Lower lobe of right lung (tissue), 2 donors: ENCODE data around the gene CD40LG. TPM values are rescaled to one million over a fixed set of nuclear protein-coding genes. Genes with fewer than 3 reads are reported as not detected.

Experiments used
- ATAC-seq, 2 donors: fragments of 200-7000 bp; cut with Tn5 transposase; one replicate each; pipeline ENCODE4 v1.9.1; 2020 to 2022; ENCODE audit warnings: mild to moderate bottlenecking in 2 of 2, moderate library complexity in 2 of 2
- DNase-seq: peaks from one replicate; pipeline ENCODE4 v3.0.0-alpha.2; 2020
- H3K27ac ChIP-seq: fragments of 200-600 bp; one replicate; pipeline ENCODE4 v1.8.0; 2022
- H3K27me3 ChIP-seq: fragments of 200-600 bp; one replicate; pipeline ENCODE4 v1.8.0; 2022; ENCODE audit warnings: low read depth
- H3K36me3 ChIP-seq: fragments of 200-600 bp; one replicate; pipeline ENCODE4 v1.8.0; 2022; ENCODE audit warnings: mild to moderate bottlenecking
- H3K4me1 ChIP-seq: fragments of 200-600 bp; one replicate; pipeline ENCODE4 v1.8.0; 2022
- H3K4me3 ChIP-seq: fragments of 200-600 bp; one replicate; pipeline ENCODE4 v1.8.0; 2022; ENCODE audit warnings: mild to moderate bottlenecking
- H3K9me3 ChIP-seq: fragments of 200-600 bp; one replicate; pipeline ENCODE4 v1.8.0; 2022
- intact Hi-C: fragments of 100-400 bp; cut with DNase I; formaldehyde crosslinking; loops from one replicate; pipeline ENCODE4 v1.11.0; 2022
- total RNA-seq: library from RNA; stranded (reverse); fragmentation: NEBNext Ultra II Directional; extraction: Animal tissue kit (Norgen Biotek cat#: 25700); gene quantifications from one replicate; pipeline ENCODE4 v1.2.1, GENCODE V29; 2021
- TF ChIP-seq, protein P1 (sequence below): fragments of 200-600 bp; IDR thresholded peaks from one replicate; pipeline ENCODE4 v1.8.0; 2022; ENCODE audit warnings: antibody characterized with exemption, mild to moderate bottlenecking
- donor health status: DM: no; HTN: yes; CAD: no; lungs with severe emphysema.

CD40LG gene
- total RNA-seq, 1 donor from 2014 or later, result 1.3 TPM

DNA sequence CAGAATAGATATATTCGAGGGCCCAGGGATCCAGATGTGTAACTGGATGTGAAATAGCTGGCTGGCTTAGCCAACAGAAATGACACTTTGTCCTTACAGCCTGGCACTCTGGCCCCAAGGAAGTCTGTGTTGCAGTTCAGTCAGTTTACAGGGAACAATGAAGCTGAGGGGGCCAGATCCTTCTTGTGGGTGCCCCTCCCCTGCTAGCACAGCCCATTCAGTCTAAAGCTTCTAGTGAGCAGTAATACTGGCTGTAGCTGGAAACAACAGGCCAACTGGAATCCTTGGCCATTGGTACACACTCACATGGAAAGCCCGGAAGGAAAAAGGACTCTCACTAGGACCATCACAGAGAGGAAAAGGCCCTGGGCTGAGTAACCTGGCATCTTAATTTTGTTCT lies 22.7 kb upstream of the CD40LG start:
- DNase-seq (no peak), ATAC-seq (no peak)
- no peaks in the 10 kb centered on the region for H3K36me3 ChIP-seq
- TF ChIP-seq, protein P1, sequence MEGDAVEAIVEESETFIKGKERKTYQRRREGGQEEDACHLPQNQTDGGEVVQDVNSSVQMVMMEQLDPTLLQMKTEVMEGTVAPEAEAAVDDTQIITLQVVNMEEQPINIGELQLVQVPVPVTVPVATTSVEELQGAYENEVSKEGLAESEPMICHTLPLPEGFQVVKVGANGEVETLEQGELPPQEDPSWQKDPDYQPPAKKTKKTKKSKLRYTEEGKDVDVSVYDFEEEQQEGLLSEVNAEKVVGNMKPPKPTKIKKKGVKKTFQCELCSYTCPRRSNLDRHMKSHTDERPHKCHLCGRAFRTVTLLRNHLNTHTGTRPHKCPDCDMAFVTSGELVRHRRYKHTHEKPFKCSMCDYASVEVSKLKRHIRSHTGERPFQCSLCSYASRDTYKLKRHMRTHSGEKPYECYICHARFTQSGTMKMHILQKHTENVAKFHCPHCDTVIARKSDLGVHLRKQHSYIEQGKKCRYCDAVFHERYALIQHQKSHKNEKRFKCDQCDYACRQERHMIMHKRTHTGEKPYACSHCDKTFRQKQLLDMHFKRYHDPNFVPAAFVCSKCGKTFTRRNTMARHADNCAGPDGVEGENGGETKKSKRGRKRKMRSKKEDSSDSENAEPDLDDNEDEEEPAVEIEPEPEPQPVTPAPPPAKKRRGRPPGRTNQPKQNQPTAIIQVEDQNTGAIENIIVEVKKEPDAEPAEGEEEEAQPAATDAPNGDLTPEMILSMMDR, result no peak
- H3K27me3 ChIP-seq, result no peaks in the 10 kb centered on the region
- H3K27ac ChIP-seq, result no peak overlapping the region
- H3K4me1 ChIP-seq, result no peaks in the 10 kb centered on the region
- intact Hi-C loops, result no loop called here
- no peak overlapping the region for H3K4me3 ChIP-seq
- H3K9me3 ChIP-seq, result no peaks in the 10 kb centered on the region

DNA sequence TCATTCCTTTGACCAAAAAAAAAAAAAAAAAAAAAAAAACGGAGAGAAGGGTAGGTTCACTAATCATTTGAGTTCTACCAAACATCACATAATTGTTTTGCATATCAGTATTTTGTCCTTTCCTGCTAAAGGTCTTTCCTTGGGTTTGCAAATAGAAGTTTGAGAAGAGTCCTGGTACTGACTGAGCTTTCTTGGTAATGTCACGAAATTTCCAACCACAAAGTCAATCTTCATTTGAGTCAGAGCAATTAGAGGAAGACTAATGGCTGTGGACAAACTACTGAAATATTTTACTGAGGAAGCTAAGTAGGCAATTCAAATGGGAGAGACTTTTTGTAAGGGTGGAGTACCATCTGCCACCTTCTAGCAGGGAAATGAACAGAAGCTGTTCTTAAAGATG lies 21.7 kb upstream of the CD40LG start:
- no peak for DNase-seq
- Histone ChIP-seq H3K9me3 (no peaks in the 10 kb centered on the region), H3K27me3 (no peaks in the 10 kb centered on the region), H3K36me3 (no peaks in the 10 kb centered on the region), H3K27ac (no peak overlapping the region), H3K4me3 (no peak overlapping the region), H3K4me1 (no peaks in the 10 kb centered on the region)
- intact Hi-C loops, result no loop called here
- TF ChIP-seq, protein P1, result no peak
- ATAC-seq, result no peak

DNA sequence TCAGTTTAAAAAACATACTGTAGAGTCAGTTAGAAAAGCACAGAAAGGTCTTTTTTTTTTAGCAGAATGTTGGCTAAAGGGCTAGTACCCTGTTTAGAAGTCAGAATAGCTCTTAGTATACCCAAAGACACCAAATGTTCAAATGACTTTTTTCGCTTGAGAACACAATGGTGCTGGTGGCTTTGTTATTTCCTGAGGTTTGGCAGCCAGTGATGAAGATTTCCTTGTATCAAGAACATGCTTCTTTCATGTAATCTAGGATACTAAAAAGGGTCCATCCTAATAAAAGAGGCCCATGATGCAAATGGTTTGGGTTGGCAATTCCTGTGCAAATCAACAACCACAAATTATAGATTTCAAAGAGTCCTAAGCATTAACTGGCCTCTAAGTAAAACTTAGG lies 21.1 kb upstream of the CD40LG start:
- H3K36me3 ChIP-seq, result no peaks in the 10 kb centered on the region
- H3K27me3 ChIP-seq, result no peaks in the 10 kb centered on the region
- H3K4me1 ChIP-seq, result no peaks in the 10 kb centered on the region
- intact Hi-C loops, result no loop called here
- no peak overlapping the region for H3K4me3 ChIP-seq
- TF ChIP-seq, protein P1, result no peak
- no peak overlapping the region for H3K27ac ChIP-seq
- H3K9me3 ChIP-seq, result no peaks in the 10 kb centered on the region
- DNase-seq (no peak), ATAC-seq (no peak)

DNA sequence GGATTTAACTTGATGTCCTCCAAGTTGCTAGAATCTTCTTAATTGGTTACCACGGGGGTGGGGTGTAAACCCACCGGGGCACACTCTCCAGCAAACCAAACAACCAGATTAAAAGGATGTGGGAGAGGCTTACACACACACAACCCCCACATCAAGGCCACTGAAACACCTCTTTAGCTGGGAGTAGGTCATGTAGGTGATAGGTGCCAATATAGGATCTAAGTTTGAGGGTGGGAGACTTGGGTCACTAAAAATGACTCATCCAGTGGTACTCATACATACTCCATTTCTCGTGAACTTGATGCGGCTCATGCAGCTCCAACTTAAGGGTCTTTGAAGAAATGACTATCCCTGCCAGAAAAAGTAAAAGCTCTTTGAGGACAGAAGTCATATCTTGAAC lies 20.5 kb upstream of the CD40LG start:
- no peaks in the 10 kb centered on the region for H3K9me3 ChIP-seq
- no peaks in the 10 kb centered on the region for H3K36me3 ChIP-seq
- no peak overlapping the region for H3K4me3 ChIP-seq
- no peaks in the 10 kb centered on the region for H3K4me1 ChIP-seq
- no peaks in the 10 kb centered on the region for H3K27me3 ChIP-seq
- intact Hi-C loops, result no loop called here
- DNase-seq, result no peak
- no peak overlapping the region for H3K27ac ChIP-seq
- TF ChIP-seq, protein P1, result no peak
- no peak for ATAC-seq

DNA sequence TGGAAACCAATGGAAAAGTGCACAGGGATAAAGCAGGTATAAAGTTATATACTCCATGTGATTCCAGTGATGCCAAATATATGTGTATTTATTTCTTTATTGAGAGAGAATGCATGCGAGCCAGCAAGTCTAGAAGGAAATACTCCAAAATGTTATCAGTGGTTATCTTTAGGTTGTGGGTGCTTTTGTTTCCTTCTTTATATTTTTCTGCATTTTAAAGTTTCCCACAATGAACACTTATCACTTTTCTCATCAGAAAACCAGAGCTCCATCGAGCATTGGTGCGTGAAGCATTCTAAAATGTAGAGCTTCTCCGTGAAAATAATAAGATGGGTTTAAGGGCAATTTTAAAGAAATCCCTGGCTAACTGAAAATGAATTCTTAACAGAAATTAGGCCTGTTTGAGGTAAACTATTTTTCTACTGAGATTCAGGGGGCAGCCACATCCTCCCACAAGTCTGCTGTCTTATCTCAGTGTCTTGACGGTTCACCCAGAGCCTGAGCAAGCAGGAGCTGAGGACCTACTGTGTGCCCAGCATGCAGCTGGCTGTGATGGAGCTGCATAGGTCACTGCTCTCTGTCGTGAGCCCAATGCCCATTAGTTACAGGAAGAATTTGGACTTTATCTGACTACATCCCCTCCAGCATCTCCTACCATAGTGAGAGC lies 18.7 kb upstream of the CD40LG start:
- Histone ChIP-seq H3K36me3 (no peaks in the 10 kb centered on the region), H3K27me3 (no peaks in the 10 kb centered on the region), H3K4me3 (no peak overlapping the region), H3K4me1 (no peaks in the 10 kb centered on the region), H3K9me3 (no peaks in the 10 kb centered on the region), H3K27ac (no peak overlapping the region)
- ATAC-seq (no peak), DNase-seq (no peak)
- TF ChIP-seq, protein P1, result no peak
- intact Hi-C loops, result no loop called here
